HCT116 (cell line): Measurements from ENCODE around the gene FRK. TPM values are rescaled to one million over a fixed set of nuclear protein-coding genes. Genes with fewer than 3 reads are reported as not detected.

ENCODE experiments used
- ATAC-seq: fragments of 200-7000 bp; cut with Tn5 transposase; 2 replicates; pipeline ENCODE4 v1.9.1; 2020; ENCODE audit warnings: mild to moderate bottlenecking, moderate library complexity
- BruUV-seq: library from RNA; stranded (reverse); fragments of 400-500 nt; replicated peaks from 2 replicates; lab custom pipeline; 2021; lab: Mats Ljungman, UMichigan
- CTCF ChIA-PET: fragments of 300-600 bp; sonication (Branson Sonifier 250); formaldehyde crosslinking; loops from one replicate; lab custom pipeline; 2021; ENCODE audit warnings: antibody characterized with exemption; lab: Charles Lee
- POLR2A ChIA-PET: fragments of 300-600, 350-600 bp; sonication (Branson Sonifier 250); formaldehyde crosslinking; loops from one replicate; lab custom pipeline; 2021; ENCODE audit warnings: antibody characterized with exemption; lab: Charles Lee
- RAD21 ChIA-PET, 2 experiments: fragments of 300-600 bp; sonication (Branson Sonifier 250); formaldehyde crosslinking; loops; one replicate each; lab custom pipeline; 2023; ENCODE audit warnings: low total read pairs in 2 of 2; ENCODE audit not compliant: uncharacterized antibody in 2 of 2, unreplicated experiment in 2 of 2, low non-redundant PET in 1 of 2; lab: Charles Lee
- DNase-seq: peaks from one replicate; pipeline ENCODE4 v3.0.0-alpha.2; 2010; ENCODE audit warnings: low read depth, low spot score
- H2AFZ ChIP-seq: fragments of 200-600 bp; shearing (Covaris generic), sonication (generic); 2 replicates; pipeline ENCODE4 v1.6.1; 2017; ENCODE audit warnings: low read depth, mixed run types, mixed read lengths, antibody characterized with exemption, low read length; ENCODE audit not compliant: poor library complexity, severe bottlenecking
- H3K27ac ChIP-seq: 2 replicates; pipeline ENCODE4 v1.5.1; 2012; ENCODE audit warnings: low read depth, low read length
- H3K27me3 ChIP-seq: fragments of 200-600 bp; sonication (generic); 2 replicates; pipeline ENCODE4 v1.6.1; 2016; ENCODE audit warnings: mixed run types, low read length, mixed read lengths; ENCODE audit not compliant: insufficient read depth
- H3K36me3 ChIP-seq, 2 experiments: fragments of 200-500 bp in 1 of 2; fragments of 200-600 bp in 1 of 2; sonication (Bioruptor generic) in 1 of 2; sonication (generic) in 1 of 2; 2 replicates each; pipeline versions ENCODE4 v1.5.1 to v1.6.1; 2014 to 2016; ENCODE audit warnings: low read length in 2 of 2, inconsistent platforms in 1 of 2, mixed read lengths in 1 of 2, mixed run types in 1 of 2; ENCODE audit not compliant: insufficient read depth in 2 of 2, control insufficient read depth in 1 of 2
- H3K4me1 ChIP-seq, 2 experiments: fragments of 200-600 bp in 1 of 2; sonication (generic) in 1 of 2; 2 replicates each; pipeline versions ENCODE4 v1.5.1 to v1.6.1; 2012 to 2017; ENCODE audit warnings: low read length in 2 of 2, inconsistent platforms in 1 of 2, mild to moderate bottlenecking in 1 of 2, mixed read lengths in 1 of 2, mixed run types in 1 of 2, moderate library complexity in 1 of 2; ENCODE audit not compliant: insufficient read depth in 2 of 2, control insufficient read depth in 1 of 2
- H3K4me2 ChIP-seq: fragments of 200-600 bp; sonication (generic); 2 replicates; pipeline ENCODE4 v1.6.1; 2017; ENCODE audit warnings: mixed run types, low read length, mixed read lengths
- H3K4me3 ChIP-seq, 2 experiments: fragments of 200-600 bp in 1 of 2; sonication (generic) in 1 of 2; replicated peaks in 1 of 2; 2 replicates each; pipeline ENCODE4 v1.5.1; 2011 to 2016; ENCODE audit warnings: low read length in 2 of 2, control low read depth in 1 of 2, low read depth in 1 of 2, mild to moderate bottlenecking in 1 of 2, mixed read lengths in 1 of 2, mixed run types in 1 of 2
- H3K79me2 ChIP-seq: fragments of 200-600 bp; sonication (generic); 2 replicates; pipeline ENCODE4 v1.6.1; 2017; ENCODE audit warnings: mild to moderate bottlenecking, mixed run types, low read length, moderate library complexity, mixed read lengths; ENCODE audit not compliant: insufficient read depth
- H3K9ac ChIP-seq: fragments of 200-600 bp; sonication (generic); 2 replicates; pipeline ENCODE4 v1.6.1; 2016; ENCODE audit warnings: low read length, mixed read lengths
- H3K9me2 ChIP-seq: fragments of 200-600 bp; sonication (generic), shearing (Covaris generic); 2 replicates; pipeline ENCODE4 v1.6.1; 2017; ENCODE audit warnings: mixed run types, mild to moderate bottlenecking, moderate library complexity; ENCODE audit not compliant: insufficient read depth
- H3K9me3 ChIP-seq, 2 experiments: fragments of 200-500 bp in 1 of 2; fragments of 200-600 bp in 1 of 2; sonication (Bioruptor generic) in 1 of 2; sonication (generic) in 1 of 2; 2 replicates each; pipeline ENCODE4 v1.6.1; 2014 to 2017; ENCODE audit warnings: low read length in 2 of 2, mixed read lengths in 2 of 2, inconsistent platforms in 1 of 2, low read depth in 1 of 2, mild to moderate bottlenecking in 1 of 2, mixed run types in 1 of 2, moderate library complexity in 1 of 2; ENCODE audit not compliant: control insufficient read depth in 1 of 2, insufficient read depth in 1 of 2
- H4K20me1 ChIP-seq: fragments of 200-600 bp; sonication (generic), shearing (Covaris generic); 2 replicates; pipeline ENCODE4 v1.6.1; 2017; ENCODE audit warnings: mixed run types, mild to moderate bottlenecking, moderate library complexity; ENCODE audit not compliant: insufficient read depth
- CEBPB ChIP-seq: IDR thresholded peaks from 2 replicates; pipeline ENCODE4 v1.6.1; 2012; ENCODE audit warnings: low read depth
- EGR1 ChIP-seq: IDR thresholded peaks from 2 replicates; pipeline ENCODE4 v1.6.1; 2012; ENCODE audit warnings: low read depth
- FOSL1 ChIP-seq: IDR thresholded peaks from 2 replicates; pipeline ENCODE4 v1.6.1; 2012; ENCODE audit warnings: low read depth
- SIN3A ChIP-seq: IDR thresholded peaks from 2 replicates; pipeline ENCODE4 v1.6.1; 2012; ENCODE audit warnings: low read depth
- SP1 ChIP-seq: IDR thresholded peaks from 2 replicates; pipeline ENCODE4 v1.6.1; 2012; ENCODE audit warnings: low read depth
- TCF7L2 ChIP-seq: IDR thresholded peaks from 2 replicates; pipeline ENCODE4 v1.7.0; 2011; ENCODE audit warnings: borderline replicate concordance, inconsistent platforms; ENCODE audit not compliant: insufficient read depth, insufficient read length; ENCODE audit errors: extremely low read depth
- ZBTB33 ChIP-seq: IDR thresholded peaks from 2 replicates; pipeline ENCODE4 v1.6.1; 2011; ENCODE audit warnings: mild to moderate bottlenecking, low read length, moderate library complexity; ENCODE audit not compliant: insufficient replicate concordance; ENCODE audit errors: extremely low read depth
- ZFX ChIP-seq: fragments of 450-650 bp; IDR thresholded peaks from 2 replicates; pipeline ENCODE4 v1.6.1; 2017
- intact Hi-C: fragments of 100-400 bp; cut with micrococcal nuclease; formaldehyde crosslinking; loops from 2 replicates; pipeline ENCODE4 v1.10.0; 2022
- total RNA-seq: library from RNA; stranded (reverse); gene quantifications from one replicate; pipeline ENCODE4 v1.2.1, GENCODE V29; 2021; ENCODE audit not compliant: unreplicated experiment

The FRK gene
- total RNA-seq, 1 experiment from 2014 or later = 3.7 TPM

GRCh38 chr6:116070616-116071389 lies 10.1 kb upstream of the FRK start:
- ATAC-seq = no peak
- Histone ChIP-seq H3K9ac (no peak overlapping the region), H3K27ac (no peak overlapping the region), H3K27me3 (no peaks in the 10 kb centered on the region), H2AFZ (no peak overlapping the region), H3K4me1 (peaks cover 12 to 24% of the 10 kb centered on the region in 2 experiments), H3K79me2 (no peaks in the 10 kb centered on the region), H4K20me1 (no peaks in the 10 kb centered on the region), H3K36me3 (no peaks in the 10 kb centered on the region), H3K4me2 (peak overlapping the region; percentile 10; the same call in 1 of the 2 replicates), H3K4me3 (no peak overlapping the region), H3K9me2 (no peaks in the 10 kb centered on the region), H3K9me3 (no peaks in the 10 kb centered on the region)
- ChIA-PET POLR2A (interaction anchor here (1.6 kb wide), 1 partner anchor 10 kb away, joined by 3 read pairs; the partner anchor contains the start of gene FRK), RAD21 (no interaction called here), CTCF (interaction anchor here (1.1 to 2.1 kb wide), 2 partner anchors 10 to 60 kb away, joined by 5 to 11 read pairs; partner anchors contain the start of gene FRK)
- no TSS peak for BruUV-seq
- TF ChIP-seq ZBTB33 (no peak), SP1 (peak; percentile 36; the same call in 1 of the 2 replicates), SIN3A (no peak), EGR1 (no peak), CEBPB (no peak), FOSL1 (peak; percentile 54; the same call in 1 of the 2 replicates), TCF7L2 (no peak), ZFX (no peak)
- intact Hi-C loops = no loop called here
- DNase-seq = no peak
